Mesothelial cell of epicardium (in vitro differentiated cells): ENCODE measurements around the gene SERINC1. TPM values are rescaled to one million over a fixed set of nuclear protein-coding genes. Genes with fewer than 3 reads are reported as not detected.
"Not testable (repeated sequence)": the region's sequence is repeated elsewhere in the genome, so short reads cannot be mapped to it uniquely, and the experiment has no call there.

Source experiments
- DNase-seq, 2 experiments: peaks; one replicate each; pipeline ENCODE4 v3.0.0; 2021; ENCODE audit warnings: low spot score in 2 of 2; ENCODE audit not compliant: unreplicated experiment in 2 of 2
- H3K27ac Mint-ChIP-seq: 2 replicates; pipeline ENCODE4 v1.8.0; 2021; ENCODE audit warnings: mixed read lengths
- H3K27me3 Mint-ChIP-seq: 2 replicates; pipeline ENCODE4 v1.8.0; 2021; ENCODE audit warnings: low read depth, mixed read lengths
- H3K36me3 Mint-ChIP-seq: 2 replicates; pipeline ENCODE4 v1.8.0; 2021; ENCODE audit warnings: mixed read lengths
- H3K4me1 Mint-ChIP-seq: 2 replicates; pipeline ENCODE4 v1.8.0; 2021; ENCODE audit warnings: mixed read lengths
- H3K4me3 Mint-ChIP-seq: 2 replicates; pipeline ENCODE4 v1.8.0; 2021; ENCODE audit warnings: mild to moderate bottlenecking, moderate library complexity, mixed read lengths
- H3K9me3 Mint-ChIP-seq: 2 replicates; pipeline ENCODE4 v1.8.0; 2021; ENCODE audit warnings: mixed read lengths
- CTCF ChIP-seq: fragments of 200-600 bp; sonication (generic); IDR thresholded peaks from one replicate; pipeline ENCODE4 v1.5.0; 2021; ENCODE audit warnings: antibody characterized with exemption; ENCODE audit not compliant: unreplicated experiment
- total RNA-seq: library from RNA; stranded (reverse); gene quantifications from 3 replicates; pipeline ENCODE4 v1.2.1, GENCODE V29; 2021

The SERINC1 gene
- total RNA-seq: 99.2 to 100 TPM (median 99.5 TPM) in 3 replicates

GRCh38 chr6:122471107-122472021, at the start of gene SERINC1:
Gene SERINC1, minus strand, starts transcription at chr6:122471807. Its CDS starts 70 bp downstream, at chr6:122471737.
- Mint-ChIP-seq H3K36me3 (peaks cover 8% of the 10 kb centered on the region), H3K9me3 (peaks cover 3% of the 10 kb centered on the region), H3K4me3 (peak within 1 kb of the TSS; percentile 100), H3K4me1 (peaks cover 15% of the 10 kb centered on the region), H3K27ac (peak within 1 kb of the TSS; percentile 100), H3K27me3 (no peaks in the 10 kb centered on the region)
- peak; percentile 81 to 92 for DNase-seq
- TF ChIP-seq CTCF: no peak

GRCh38 chr6:122511193-122511924, 39.8 kb upstream of the SERINC1 start:
- no peak for TF ChIP-seq CTCF
- H3K9me3 Mint-ChIP-seq: peaks cover 20% of the 10 kb centered on the region
- H3K36me3 Mint-ChIP-seq: peaks cover 36% of the 10 kb centered on the region
- no peak overlapping the region for H3K4me3 Mint-ChIP-seq
- H3K27me3 Mint-ChIP-seq: no peaks in the 10 kb centered on the region
- H3K4me1 Mint-ChIP-seq: no peaks in the 10 kb centered on the region
- DNase-seq: no peak
- H3K27ac Mint-ChIP-seq: no peak overlapping the region

- not testable (repeated sequence) for H3K4me3 Mint-ChIP-seq, H3K27me3 Mint-ChIP-seq, H3K27ac Mint-ChIP-seq, H3K4me1 Mint-ChIP-seq, DNase-seq
- peaks cover 69% of the 10 kb centered on the region for H3K36me3 Mint-ChIP-seq
- H3K9me3 Mint-ChIP-seq: peaks cover 61% of the 10 kb centered on the region
Measured at GRCh38 chr6:122505170-122505569, 33.6 kb upstream of the SERINC1 start.

DNA sequence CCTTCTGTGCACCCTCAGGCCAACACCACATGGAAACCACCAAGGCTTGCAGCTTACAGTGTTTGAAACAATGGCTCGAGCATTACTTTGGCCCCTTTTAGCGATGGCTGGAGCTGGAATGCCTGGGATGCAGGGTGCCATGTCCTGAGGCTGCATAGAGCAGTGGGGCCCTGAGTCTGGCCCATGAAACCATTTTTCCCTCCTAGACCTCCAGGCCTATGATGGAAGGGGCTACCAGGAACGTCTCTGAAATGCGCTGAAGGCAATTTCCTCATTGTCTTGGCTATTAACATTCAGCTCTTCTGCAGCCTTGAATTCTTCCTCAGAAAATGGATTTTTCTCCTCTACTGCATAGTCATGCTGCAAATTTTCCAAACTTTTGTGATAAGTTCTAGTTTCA, 29.9 kb upstream of the SERINC1 start:
- Mint-ChIP-seq H3K9me3 (peaks cover 78% of the 10 kb centered on the region), H3K36me3 (peaks cover 72% of the 10 kb centered on the region)

GRCh38 chr6:122495612-122496011, 24.0 kb upstream of the SERINC1 start:
- H3K4me1 Mint-ChIP-seq: peaks cover 8% of the 10 kb centered on the region
- no peak overlapping the region for H3K4me3 Mint-ChIP-seq
- no peak for TF ChIP-seq CTCF
- H3K27ac Mint-ChIP-seq: no peak overlapping the region
- peaks cover 49% of the 10 kb centered on the region for H3K9me3 Mint-ChIP-seq
- H3K27me3 Mint-ChIP-seq: no peaks in the 10 kb centered on the region
- H3K36me3 Mint-ChIP-seq: peaks cover 55% of the 10 kb centered on the region
- DNase-seq: no peak

More for the DNA sequence above, 29.9 kb upstream of the SERINC1 start:
- no peak for TF ChIP-seq CTCF
- H3K27ac Mint-ChIP-seq: no peak overlapping the region
- H3K4me3 Mint-ChIP-seq: no peak overlapping the region
- no peak for DNase-seq
- H3K4me1 Mint-ChIP-seq: no peaks in the 10 kb centered on the region
- no peaks in the 10 kb centered on the region for H3K27me3 Mint-ChIP-seq
